Mesothelial cell of epicardium (in vitro differentiated cells): ENCODE results near the gene KCNQ1OT1. TPM values are rescaled to one million over a fixed set of nuclear protein-coding genes. Genes with fewer than 3 reads are reported as not detected.

ENCODE experiments used
- DNase-seq, 2 experiments: peaks; one replicate each; pipeline ENCODE4 v3.0.0; 2021; ENCODE audit warnings: low spot score in 2 of 2; ENCODE audit not compliant: unreplicated experiment in 2 of 2
- H3K27ac Mint-ChIP-seq: 2 replicates; pipeline ENCODE4 v1.8.0; 2021; ENCODE audit warnings: mixed read lengths
- H3K27me3 Mint-ChIP-seq: 2 replicates; pipeline ENCODE4 v1.8.0; 2021; ENCODE audit warnings: low read depth, mixed read lengths
- H3K36me3 Mint-ChIP-seq: 2 replicates; pipeline ENCODE4 v1.8.0; 2021; ENCODE audit warnings: mixed read lengths
- H3K4me1 Mint-ChIP-seq: 2 replicates; pipeline ENCODE4 v1.8.0; 2021; ENCODE audit warnings: mixed read lengths
- H3K4me3 Mint-ChIP-seq: 2 replicates; pipeline ENCODE4 v1.8.0; 2021; ENCODE audit warnings: mild to moderate bottlenecking, moderate library complexity, mixed read lengths
- H3K9me3 Mint-ChIP-seq: 2 replicates; pipeline ENCODE4 v1.8.0; 2021; ENCODE audit warnings: mixed read lengths
- total RNA-seq: library from RNA; stranded (reverse); gene quantifications from 3 replicates; pipeline ENCODE4 v1.2.1, GENCODE V29; 2021
- TF ChIP-seq, protein P1 (sequence below): fragments of 200-600 bp; sonication (generic); IDR thresholded peaks from one replicate; pipeline ENCODE4 v1.5.0; 2021; ENCODE audit warnings: antibody characterized with exemption; ENCODE audit not compliant: unreplicated experiment

KCNQ1OT1 gene
- total RNA-seq, 1 donor from 2014 or later: 35.1 TPM

- H3K4me1 Mint-ChIP-seq: peaks cover 28% of the 10 kb centered on the region
- H3K36me3 Mint-ChIP-seq: no peaks in the 10 kb centered on the region
- H3K27ac Mint-ChIP-seq: no peak overlapping the region
- peak; percentile 14 to 30 for DNase-seq
- no peak overlapping the region for H3K4me3 Mint-ChIP-seq
- no peaks in the 10 kb centered on the region for H3K9me3 Mint-ChIP-seq
- peaks cover 2% of the 10 kb centered on the region for H3K27me3 Mint-ChIP-seq
- TF ChIP-seq, protein P1, sequence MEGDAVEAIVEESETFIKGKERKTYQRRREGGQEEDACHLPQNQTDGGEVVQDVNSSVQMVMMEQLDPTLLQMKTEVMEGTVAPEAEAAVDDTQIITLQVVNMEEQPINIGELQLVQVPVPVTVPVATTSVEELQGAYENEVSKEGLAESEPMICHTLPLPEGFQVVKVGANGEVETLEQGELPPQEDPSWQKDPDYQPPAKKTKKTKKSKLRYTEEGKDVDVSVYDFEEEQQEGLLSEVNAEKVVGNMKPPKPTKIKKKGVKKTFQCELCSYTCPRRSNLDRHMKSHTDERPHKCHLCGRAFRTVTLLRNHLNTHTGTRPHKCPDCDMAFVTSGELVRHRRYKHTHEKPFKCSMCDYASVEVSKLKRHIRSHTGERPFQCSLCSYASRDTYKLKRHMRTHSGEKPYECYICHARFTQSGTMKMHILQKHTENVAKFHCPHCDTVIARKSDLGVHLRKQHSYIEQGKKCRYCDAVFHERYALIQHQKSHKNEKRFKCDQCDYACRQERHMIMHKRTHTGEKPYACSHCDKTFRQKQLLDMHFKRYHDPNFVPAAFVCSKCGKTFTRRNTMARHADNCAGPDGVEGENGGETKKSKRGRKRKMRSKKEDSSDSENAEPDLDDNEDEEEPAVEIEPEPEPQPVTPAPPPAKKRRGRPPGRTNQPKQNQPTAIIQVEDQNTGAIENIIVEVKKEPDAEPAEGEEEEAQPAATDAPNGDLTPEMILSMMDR: no peak
These were observed 118.5 kb downstream of the KCNQ1OT1 start for GRCh38 chr11:2581151-2581930.

- H3K4me1 Mint-ChIP-seq: peaks cover 28% of the 10 kb centered on the region
- no peak overlapping the region for H3K27ac Mint-ChIP-seq
- no peak overlapping the region for H3K4me3 Mint-ChIP-seq
- TF ChIP-seq, protein P1: no peak
- DNase-seq: peak; percentile 19 to 36
- H3K27me3 Mint-ChIP-seq: peaks cover under 1% of the 10 kb centered on the region
- H3K9me3 Mint-ChIP-seq: no peaks in the 10 kb centered on the region
- H3K36me3 Mint-ChIP-seq: no peaks in the 10 kb centered on the region
These were observed 119.2 kb downstream of the KCNQ1OT1 start for GRCh38 chr11:2580571-2581001.

DNA sequence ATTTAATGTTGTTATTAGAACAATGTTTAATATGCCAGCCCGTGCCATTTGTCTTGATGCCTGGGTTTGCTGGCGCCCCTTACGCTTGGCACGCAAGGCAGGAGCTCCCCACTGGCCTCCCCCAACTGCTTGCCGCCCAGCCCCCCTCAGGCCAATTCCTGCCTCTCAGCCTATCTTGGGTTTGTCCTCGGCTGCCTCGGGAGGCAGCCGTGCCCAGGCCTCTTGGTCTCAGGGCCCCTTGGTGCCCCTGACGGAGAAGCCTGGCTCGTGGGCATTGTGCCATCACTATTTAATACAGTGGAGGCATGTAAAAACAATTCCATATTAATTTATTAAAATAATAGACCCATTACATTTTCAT, 119.8 kb downstream of the KCNQ1OT1 start:
- Mint-ChIP-seq H3K4me1 (peaks cover 28% of the 10 kb centered on the region), H3K27ac (peak overlapping the region; percentile 25), H3K27me3 (no peaks in the 10 kb centered on the region), H3K9me3 (no peaks in the 10 kb centered on the region), H3K4me3 (no peak overlapping the region), H3K36me3 (no peaks in the 10 kb centered on the region)
- TF ChIP-seq, protein P1: no peak
- peak in 1 of 2 experiments; percentile 30 for DNase-seq

DNA sequence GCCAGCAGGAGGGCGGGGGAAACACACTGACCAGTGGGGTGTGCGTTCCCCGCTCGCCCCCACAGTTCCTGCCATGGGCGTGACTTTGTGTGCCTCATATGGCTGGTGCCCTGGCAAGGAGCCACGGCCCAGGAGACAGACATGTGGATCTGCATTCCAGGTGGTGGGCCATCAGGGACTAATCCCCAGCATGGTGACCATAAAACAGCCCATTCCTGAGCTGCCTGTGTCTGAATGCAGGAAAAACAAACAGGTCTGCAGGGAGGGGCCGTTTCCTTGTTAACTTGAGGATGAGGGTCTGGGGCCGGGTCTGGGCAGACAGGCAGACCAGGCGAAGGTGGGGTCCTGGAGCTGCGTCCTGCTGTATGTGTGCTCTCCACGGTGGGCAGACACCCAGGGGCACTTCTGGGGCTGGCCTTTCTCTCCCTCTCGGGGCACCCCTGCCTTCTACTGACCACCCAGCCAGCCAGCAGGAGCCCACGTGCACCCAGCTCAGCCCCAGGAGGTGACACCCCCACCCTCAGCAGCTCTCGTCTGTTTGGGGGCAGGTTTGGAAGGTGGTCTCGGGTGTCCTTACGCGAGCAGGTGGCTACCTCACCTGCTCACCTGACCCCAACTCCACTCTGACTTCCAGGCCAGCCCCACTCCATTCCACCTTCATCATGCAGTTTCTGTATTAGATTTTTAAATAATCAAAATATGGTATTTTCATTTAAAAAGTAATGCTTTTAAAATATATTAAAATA, 120.3 kb downstream of the KCNQ1OT1 start:
- Mint-ChIP-seq H3K27me3 (no peaks in the 10 kb centered on the region), H3K9me3 (no peaks in the 10 kb centered on the region), H3K4me1 (peaks cover 28% of the 10 kb centered on the region), H3K27ac (peak overlapping the region; percentile 73), H3K36me3 (no peaks in the 10 kb centered on the region), H3K4me3 (no peak overlapping the region)
- peak; percentile 18 to 37 for DNase-seq
- TF ChIP-seq, protein P1: no peak

- peaks cover 28% of the 10 kb centered on the region for H3K4me1 Mint-ChIP-seq
These were observed 120.9 kb downstream of the KCNQ1OT1 start for GRCh38 chr11:2578929-2579270.

More at GRCh38 chr11:2578929-2579270, 120.9 kb downstream of the KCNQ1OT1 start:
- TF ChIP-seq, protein P1: no peak
- H3K4me3 Mint-ChIP-seq: no peak overlapping the region
- H3K9me3 Mint-ChIP-seq: no peaks in the 10 kb centered on the region
- DNase-seq: peak in 1 of 2 experiments; percentile 33
- H3K27ac Mint-ChIP-seq: peak overlapping the region; percentile 73
- H3K27me3 Mint-ChIP-seq: no peaks in the 10 kb centered on the region
- H3K36me3 Mint-ChIP-seq: no peaks in the 10 kb centered on the region
